Measurements from ENCODE around the gene FBXW11. TPM values are rescaled to one million over a fixed set of nuclear protein-coding genes. Genes with fewer than 3 reads are reported as not detected.

FBXW11 gene
- total RNA-seq, 2 donors from 2014 or later: 47.3 to 54.8 TPM

Other genes starting within 250 kb of the FBXW11 start
- gene SMIM23, start 220.8 kb downstream of the FBXW11 start, total RNA-seq: not detected
- 100 to 1,000 TPM; 199 to 218 TPM for gene STK10, start 181.6 kb upstream of the FBXW11 start, total RNA-seq
- not detected for gene EFCAB9, start 187.5 kb upstream of the FBXW11 start, total RNA-seq

Data from natural killer cell treated with Interleukin-12 subunit alpha and Interleukin-12 subunit beta and Interleukin-15 and Interleukin-18, amount 100 ng/mL, for 72 hours (primary cell).